OCI-LY1 (cell line): ENCODE results near the gene CBX4.

Experiments used
- H2AFZ ChIP-seq: fragments of 200-600 bp; sonication (generic), shearing (Covaris generic); 2 replicates; pipeline ENCODE4 v1.6.0; 2014; ENCODE audit warnings: antibody characterized with exemption, mild to moderate bottlenecking, low read length
- H3F3A ChIP-seq: fragments of 200-600 bp; sonication (generic), shearing (Covaris generic); 2 replicates; pipeline ENCODE4 v1.6.0; 2014; ENCODE audit warnings: mild to moderate bottlenecking, antibody characterized with exemption, low read length, moderate library complexity; ENCODE audit not compliant: insufficient read depth
- H3K27ac ChIP-seq: fragments of 200-600 bp; sonication (generic); 2 replicates; pipeline ENCODE4 v1.5.1; 2014; ENCODE audit warnings: low read length, mixed run types, mild to moderate bottlenecking, low read depth; ENCODE audit not compliant: poor library complexity, severe bottlenecking
- H3K27me3 ChIP-seq: fragments of 200-600 bp; sonication (generic); 2 replicates; pipeline ENCODE4 v1.6.0; 2014; ENCODE audit warnings: antibody characterized with exemption, mild to moderate bottlenecking, low read length, moderate library complexity; ENCODE audit not compliant: insufficient read depth
- H3K36me3 ChIP-seq: fragments of 200-600 bp; sonication (generic); 2 replicates; pipeline ENCODE4 v1.6.1; 2014; ENCODE audit warnings: mild to moderate bottlenecking, antibody characterized with exemption, low read length, moderate library complexity, mixed read lengths; ENCODE audit not compliant: insufficient read depth
- H3K4me1 ChIP-seq: fragments of 200-600 bp; sonication (generic); 2 replicates; pipeline ENCODE4 v1.5.1; 2014; ENCODE audit warnings: mild to moderate bottlenecking, low read length, moderate library complexity; ENCODE audit not compliant: insufficient read depth, severe bottlenecking
- H3K4me2 ChIP-seq: fragments of 200-600 bp; sonication (generic), shearing (Covaris generic); 2 replicates; pipeline ENCODE4 v1.6.1; 2014; ENCODE audit warnings: low read length
- H3K4me3 ChIP-seq: fragments of 200-600 bp; sonication (generic); 2 replicates; pipeline ENCODE4 v1.5.1; 2014; ENCODE audit warnings: low read length, low read depth, mild to moderate bottlenecking, mixed read lengths; ENCODE audit not compliant: poor library complexity, severe bottlenecking
- H3K79me2 ChIP-seq: fragments of 200-600 bp; shearing (Covaris generic); 2 replicates; pipeline ENCODE4 v1.6.1; 2016; ENCODE audit warnings: mixed run types, low read length, mixed read lengths; ENCODE audit not compliant: insufficient read depth
- H3K9ac ChIP-seq: fragments of 200-600 bp; sonication (generic), shearing (Covaris generic); 2 replicates; pipeline ENCODE4 v1.6.1; 2014; ENCODE audit warnings: mild to moderate bottlenecking, low read length, mixed read lengths
- H3K9me2 ChIP-seq: fragments of 200-600 bp; sonication (generic), shearing (Covaris generic); 2 replicates; pipeline ENCODE4 v1.6.1; 2014; ENCODE audit warnings: low read depth, mild to moderate bottlenecking, low read length, mixed read lengths
- H3K9me3 ChIP-seq: fragments of 200-600 bp; shearing (Covaris generic); 2 replicates; pipeline ENCODE4 v1.6.1; 2014; ENCODE audit warnings: low read length, mixed read lengths
- H4K20me1 ChIP-seq: fragments of 200-600 bp; sonication (generic), shearing (Covaris generic); 2 replicates; pipeline ENCODE4 v1.6.0; 2016; ENCODE audit warnings: mild to moderate bottlenecking, low read length; ENCODE audit not compliant: insufficient read depth
- CTCF ChIP-seq: fragments of 200-600 bp; sonication (generic), shearing (Covaris generic); IDR thresholded peaks from 2 replicates; pipeline ENCODE4 v1.5.1; 2017; ENCODE audit warnings: mild to moderate bottlenecking, antibody characterized with exemption, low read length, moderate library complexity, mixed read lengths
- EZH2 ChIP-seq: fragments of 200-600 bp; sonication (generic), shearing (Covaris generic); IDR thresholded peaks from 2 replicates; pipeline ENCODE4 v1.8.0; 2017; ENCODE audit warnings: borderline replicate concordance, mixed run types, mild to moderate bottlenecking, antibody characterized with exemption, low read length, moderate library complexity, mixed read lengths

CBX4 gene

GRCh38 chr17:79824893-79825579 is 14.2 kb downstream of the CBX4 start:
- peaks cover 5% of the 10 kb centered on the region; the same call in 1 of the 2 replicates for H3K27me3 ChIP-seq
- no peaks in the 10 kb centered on the region for H3K36me3 ChIP-seq
- H3K27ac ChIP-seq, result no peak overlapping the region
- H3K79me2 ChIP-seq, result no peaks in the 10 kb centered on the region
- no peaks in the 10 kb centered on the region for H3K4me1 ChIP-seq
- H3K9me3 ChIP-seq, result no peaks in the 10 kb centered on the region
- no peak overlapping the region for H2AFZ ChIP-seq
- H3K4me2 ChIP-seq, result no peak overlapping the region
- TF ChIP-seq CTCF, result no peak
- TF ChIP-seq EZH2, result no peak
- no peaks in the 10 kb centered on the region for H3K9me2 ChIP-seq
- no peaks in the 10 kb centered on the region for H4K20me1 ChIP-seq
- no peak overlapping the region for H3K9ac ChIP-seq
- H3K4me3 ChIP-seq, result no peak overlapping the region
- H3F3A ChIP-seq, result no peaks in the 10 kb centered on the region

GRCh38 chr17:79824234-79824633 is 15.0 kb downstream of the CBX4 start:
- no peaks in the 10 kb centered on the region for H4K20me1 ChIP-seq
- H3K79me2 ChIP-seq, result no peaks in the 10 kb centered on the region
- H3K4me1 ChIP-seq, result no peaks in the 10 kb centered on the region
- no peak overlapping the region for H3K9ac ChIP-seq
- H3K4me3 ChIP-seq, result no peak overlapping the region
- H3K4me2 ChIP-seq, result no peak overlapping the region
- H3K36me3 ChIP-seq, result no peaks in the 10 kb centered on the region
- TF ChIP-seq CTCF (no peak), EZH2 (no peak)
- no peaks in the 10 kb centered on the region for H3F3A ChIP-seq
- no peak overlapping the region for H2AFZ ChIP-seq
- no peak overlapping the region for H3K27ac ChIP-seq
- H3K9me3 ChIP-seq, result no peaks in the 10 kb centered on the region
- H3K27me3 ChIP-seq, result peaks cover 5% of the 10 kb centered on the region; the same call in 1 of the 2 replicates
- H3K9me2 ChIP-seq, result no peaks in the 10 kb centered on the region

- H3K79me2 ChIP-seq, result no peaks in the 10 kb centered on the region
- H3K4me1 ChIP-seq, result peaks cover 11% of the 10 kb centered on the region
- H3K9me2 ChIP-seq, result no peaks in the 10 kb centered on the region
- no peaks in the 10 kb centered on the region for H4K20me1 ChIP-seq
- H3K4me3 ChIP-seq, result no peak overlapping the region
- no peak for TF ChIP-seq CTCF
- TF ChIP-seq EZH2, result no peak
- H3K4me2 ChIP-seq, result no peak overlapping the region
- no peak overlapping the region for H3K9ac ChIP-seq
- H3K27me3 ChIP-seq, result peaks cover 5% of the 10 kb centered on the region; the same call in 1 of the 2 replicates
- no peaks in the 10 kb centered on the region for H3F3A ChIP-seq
- H2AFZ ChIP-seq, result no peak overlapping the region
- no peaks in the 10 kb centered on the region for H3K9me3 ChIP-seq
- no peak overlapping the region for H3K27ac ChIP-seq
- no peaks in the 10 kb centered on the region for H3K36me3 ChIP-seq
These were observed 16.6 kb downstream of the CBX4 start for GRCh38 chr17:79822583-79823124.
